Liver (tissue), 3 donors: ENCODE measurements around the gene TMEM19.

Experiments
- EGR1 ChIP-seq, 2 donors: IDR thresholded peaks; 2 replicates each; pipeline ENCODE4 v1.6.1; 2016 to 2018; ENCODE audit warnings: antibody characterized with exemption in 2 of 2, low read depth in 2 of 2
- RAD21 ChIP-seq, 2 donors: IDR thresholded peaks; 2 replicates each; pipeline ENCODE4 v1.6.1; 2016; ENCODE audit warnings: antibody characterized with exemption in 2 of 2, mild to moderate bottlenecking in 2 of 2
- TF ChIP-seq, protein P1 (sequence below): fragments of 150-350 bp; IDR thresholded peaks from 2 replicates; pipeline ENCODE4 v1.5.1; 2017; ENCODE audit warnings: improper control_type of control experiment, low read depth, low read length; ENCODE audit not compliant: missing input control
- donor health status: healthy.
- donor health status: healthy.

DNA sequence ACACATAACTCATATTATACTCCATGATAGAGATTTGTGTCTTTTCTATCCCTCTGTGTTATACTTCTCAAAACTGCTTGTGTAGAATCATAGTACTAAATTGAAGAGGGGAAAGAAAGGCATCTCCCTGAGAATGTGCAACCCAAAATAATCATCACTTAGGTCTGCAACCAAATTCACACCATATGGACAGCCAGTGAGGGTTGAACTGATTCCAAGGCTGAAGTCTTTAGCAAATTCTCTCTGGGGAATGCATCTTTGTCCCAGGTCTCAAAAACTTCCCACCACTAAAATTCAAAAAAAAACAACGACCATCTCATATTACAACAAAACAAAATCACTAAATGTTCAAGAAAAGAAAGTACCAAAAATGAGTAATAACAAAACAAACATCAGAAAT, 33.2 kb upstream of the TMEM19 start:
- TF ChIP-seq, protein P1, sequence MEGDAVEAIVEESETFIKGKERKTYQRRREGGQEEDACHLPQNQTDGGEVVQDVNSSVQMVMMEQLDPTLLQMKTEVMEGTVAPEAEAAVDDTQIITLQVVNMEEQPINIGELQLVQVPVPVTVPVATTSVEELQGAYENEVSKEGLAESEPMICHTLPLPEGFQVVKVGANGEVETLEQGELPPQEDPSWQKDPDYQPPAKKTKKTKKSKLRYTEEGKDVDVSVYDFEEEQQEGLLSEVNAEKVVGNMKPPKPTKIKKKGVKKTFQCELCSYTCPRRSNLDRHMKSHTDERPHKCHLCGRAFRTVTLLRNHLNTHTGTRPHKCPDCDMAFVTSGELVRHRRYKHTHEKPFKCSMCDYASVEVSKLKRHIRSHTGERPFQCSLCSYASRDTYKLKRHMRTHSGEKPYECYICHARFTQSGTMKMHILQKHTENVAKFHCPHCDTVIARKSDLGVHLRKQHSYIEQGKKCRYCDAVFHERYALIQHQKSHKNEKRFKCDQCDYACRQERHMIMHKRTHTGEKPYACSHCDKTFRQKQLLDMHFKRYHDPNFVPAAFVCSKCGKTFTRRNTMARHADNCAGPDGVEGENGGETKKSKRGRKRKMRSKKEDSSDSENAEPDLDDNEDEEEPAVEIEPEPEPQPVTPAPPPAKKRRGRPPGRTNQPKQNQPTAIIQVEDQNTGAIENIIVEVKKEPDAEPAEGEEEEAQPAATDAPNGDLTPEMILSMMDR: no peak
- TF ChIP-seq RAD21 (IDR thresholded peaks at IDR 0.05) (no peak), EGR1 (IDR thresholded peaks at IDR 0.05; ENCODE audit: low read depth in 2 of 2) (no peak)
